Islet of Langerhans (tissue), 1 donor: ENCODE measurements around the gene TFCP2L1.

Source experiments
- FAIRE-seq: peaks from one replicate; lab custom pipeline; 2011; peaks lifted over from hg19 to GRCh38; lab: Jason Lieb, UNC

Gene TFCP2L1

DNA sequence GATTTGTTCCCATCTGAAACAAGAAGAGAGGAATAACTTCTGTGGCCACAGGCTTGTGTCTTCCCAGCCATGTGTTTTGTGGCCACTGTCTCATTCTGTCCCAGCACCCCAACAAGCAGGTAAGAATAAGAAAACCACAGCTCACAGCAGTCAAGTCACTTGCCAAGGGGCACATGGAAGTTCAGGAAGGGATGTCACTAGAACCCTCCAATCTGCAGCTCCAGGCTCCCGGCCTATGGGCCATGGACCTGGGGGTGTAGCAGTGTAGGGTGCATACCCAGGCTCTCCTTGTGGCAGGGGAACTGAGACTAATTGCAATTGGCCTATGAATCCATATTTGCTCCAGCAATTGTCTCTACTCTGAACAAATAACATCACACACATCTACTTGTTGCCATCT, 112.5 kb downstream of the TFCP2L1 start:
- FAIRE-seq = no peak

DNA sequence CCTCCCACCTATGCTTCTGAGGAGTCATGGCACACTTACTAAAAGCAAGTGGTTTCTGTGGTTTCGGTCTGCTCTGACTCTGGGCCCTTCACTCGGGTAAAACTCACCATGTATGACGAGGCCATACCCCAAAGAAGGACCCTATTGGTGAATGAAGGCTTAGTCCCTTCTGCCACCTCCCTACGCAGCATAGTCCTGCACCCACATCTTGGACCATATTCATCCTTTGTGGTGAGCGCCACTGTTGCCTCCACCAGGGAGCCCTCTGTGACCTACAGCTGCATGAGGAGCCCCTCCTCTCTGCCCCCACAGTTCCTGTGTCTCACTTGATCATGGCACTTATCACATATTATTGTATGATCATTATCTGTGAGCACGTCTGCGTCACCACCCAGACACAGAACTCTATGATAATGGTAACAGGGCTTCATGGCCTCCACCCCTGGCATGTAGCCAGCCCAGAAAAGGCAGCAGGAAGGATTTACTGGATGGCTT, 113.3 kb downstream of the TFCP2L1 start:
- no peak for FAIRE-seq

DNA sequence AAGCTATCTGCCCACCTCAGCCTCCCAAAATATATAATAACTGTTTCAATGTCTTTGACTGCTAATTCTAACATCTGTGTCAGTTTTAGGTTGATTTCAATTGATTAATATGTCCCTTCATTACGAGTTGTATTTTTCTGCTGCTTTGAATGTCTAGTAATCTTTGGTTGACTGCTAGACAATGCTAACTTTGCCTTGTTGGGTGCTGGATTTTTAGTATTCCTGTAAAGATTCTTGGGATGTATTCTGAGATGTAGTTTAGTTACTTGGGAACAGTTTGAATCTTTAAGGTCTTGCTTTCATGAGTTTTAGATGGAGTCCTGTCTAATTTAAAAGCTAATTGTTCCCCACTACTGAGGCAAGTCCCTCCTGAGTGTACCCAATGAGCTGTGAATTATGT, 114.4 kb downstream of the TFCP2L1 start:
- FAIRE-seq = no peak

DNA sequence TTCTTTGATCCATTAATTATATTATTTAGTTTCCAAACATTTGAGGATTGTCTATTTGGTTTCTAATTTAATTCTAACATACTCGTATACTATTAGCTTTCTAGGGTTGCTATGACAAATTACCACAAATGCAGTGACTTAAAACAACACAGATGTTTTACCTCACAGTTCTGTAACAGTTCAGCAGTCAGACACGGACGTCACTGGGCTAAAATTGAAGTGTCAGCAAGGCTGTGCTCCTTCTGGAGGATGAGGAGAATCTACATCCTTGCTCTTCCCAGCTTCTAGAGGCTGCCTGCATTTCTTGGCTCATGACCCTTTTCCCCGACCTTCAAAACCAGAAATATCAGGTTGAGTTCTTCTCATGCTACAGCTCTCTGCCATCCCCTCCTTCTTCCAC, 117.6 kb downstream of the TFCP2L1 start:
- no peak for FAIRE-seq
